ENCODE data around the gene ZNF331.

DNA sequence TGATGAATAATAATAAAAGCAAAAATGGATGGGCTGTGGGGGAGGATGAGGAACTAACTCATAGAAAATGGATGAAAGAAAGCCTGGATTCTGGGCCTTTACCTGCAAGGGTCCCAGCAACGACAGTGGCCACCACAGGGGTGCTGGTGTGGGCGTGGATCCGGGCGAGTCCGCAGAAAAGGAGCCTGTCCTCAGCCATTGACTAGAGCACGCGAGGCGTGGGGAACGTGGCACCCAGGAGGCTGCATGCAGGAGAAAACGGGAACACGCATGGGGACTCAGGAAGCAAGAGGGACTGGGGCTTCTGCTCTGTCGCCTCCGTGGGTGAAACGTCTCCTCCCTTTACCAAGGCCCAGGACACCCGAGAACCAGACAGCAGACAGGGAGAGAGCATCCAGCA, 68.1 kb downstream of the ZNF331 start:
- TF ChIP-seq, protein P1, sequence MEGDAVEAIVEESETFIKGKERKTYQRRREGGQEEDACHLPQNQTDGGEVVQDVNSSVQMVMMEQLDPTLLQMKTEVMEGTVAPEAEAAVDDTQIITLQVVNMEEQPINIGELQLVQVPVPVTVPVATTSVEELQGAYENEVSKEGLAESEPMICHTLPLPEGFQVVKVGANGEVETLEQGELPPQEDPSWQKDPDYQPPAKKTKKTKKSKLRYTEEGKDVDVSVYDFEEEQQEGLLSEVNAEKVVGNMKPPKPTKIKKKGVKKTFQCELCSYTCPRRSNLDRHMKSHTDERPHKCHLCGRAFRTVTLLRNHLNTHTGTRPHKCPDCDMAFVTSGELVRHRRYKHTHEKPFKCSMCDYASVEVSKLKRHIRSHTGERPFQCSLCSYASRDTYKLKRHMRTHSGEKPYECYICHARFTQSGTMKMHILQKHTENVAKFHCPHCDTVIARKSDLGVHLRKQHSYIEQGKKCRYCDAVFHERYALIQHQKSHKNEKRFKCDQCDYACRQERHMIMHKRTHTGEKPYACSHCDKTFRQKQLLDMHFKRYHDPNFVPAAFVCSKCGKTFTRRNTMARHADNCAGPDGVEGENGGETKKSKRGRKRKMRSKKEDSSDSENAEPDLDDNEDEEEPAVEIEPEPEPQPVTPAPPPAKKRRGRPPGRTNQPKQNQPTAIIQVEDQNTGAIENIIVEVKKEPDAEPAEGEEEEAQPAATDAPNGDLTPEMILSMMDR (IDR thresholded peaks at IDR 0.05): no peak
- no peak for TF ChIP-seq POLR2A (IDR thresholded peaks at IDR 0.05)
